ENCODE measurements around the gene TXNRD1. TPM values are rescaled to one million over a fixed set of nuclear protein-coding genes. Genes with fewer than 3 reads are reported as not detected.

Gene TXNRD1
- total and polyA plus RNA-seq, 4 donors, result 23.6 to 70.8 (median 55.7) TPM

GRCh38 chr12:104281636-104282035 is 66.1 kb downstream of the TXNRD1 start (continued):
- TF ChIP-seq CTCF (IDR thresholded peaks at IDR 0.05; ENCODE audit: low read depth, low read length, missing input control), result no peak

GRCh38 chr12:104282109-104282508 is 66.5 kb downstream of the TXNRD1 start:
- Histone ChIP-seq H3K9me3 (ENCODE audit: control insufficient read depth in 4 of 4, low read length in 3 of 4) (no peaks in the 10 kb centered on the region), H3K36me3 (ENCODE audit: control insufficient read depth in 4 of 4, insufficient read depth in 3 of 4, low read depth in 1 of 4, low read length in 3 of 4) (no peaks in the 10 kb centered on the region), H3K27ac (ENCODE audit: low read depth in 1 of 2, low read length in 2 of 2) (no peak overlapping the region), H3K9ac (ENCODE audit: low read depth in 1 of 2, low read length in 2 of 2) (no peak overlapping the region), H3K27me3 (ENCODE audit: control insufficient read depth in 4 of 4, insufficient read depth in 4 of 4, low read length in 3 of 4) (no peaks in the 10 kb centered on the region), H3K4me1 (ENCODE audit: control insufficient read depth in 4 of 4, insufficient read depth in 4 of 4, low read length in 3 of 4) (peaks cover 0 to 8% (median 6%) of the 10 kb centered on the region in 4 donors), H3K4me3 (ENCODE audit: low read depth in 1 of 3, low read length in 3 of 3) (no peak overlapping the region)
- DNase-seq (ENCODE audit: low spot score), result no peak
- TF ChIP-seq RXRA (IDR thresholded peaks at IDR 0.05) (no peak), ATF3 (IDR thresholded peaks at IDR 0.05) (no peak), HNF4G (IDR thresholded peaks at IDR 0.05) (no peak), HNF4A (conservative IDR thresholded peaks at IDR 0.05) (no peak), EGR1 (IDR thresholded peaks at IDR 0.05; ENCODE audit: low read depth in 2 of 2) (no peak), CTCF (IDR thresholded peaks at IDR 0.05; ENCODE audit: low read depth, low read length, missing input control) (no peak), MAX (IDR thresholded peaks at IDR 0.05) (no peak), SP1 (IDR thresholded peaks at IDR 0.05) (no peak), REST (IDR thresholded peaks at IDR 0.05) (no peak), TAF1 (conservative IDR thresholded peaks at IDR 0.05) (no peak), ZBTB33 (IDR thresholded peaks at IDR 0.05) (no peak), GABPA (IDR thresholded peaks at IDR 0.05 in 1 of 2, conservative IDR thresholded peaks at IDR 0.05 in 1 of 2) (no peak), NR2F2 (IDR thresholded peaks at IDR 0.05) (no peak), RAD21 (IDR thresholded peaks at IDR 0.05) (no peak), FOXA1 (IDR thresholded peaks at IDR 0.05) (no peak), JUND (IDR thresholded peaks at IDR 0.05) (no peak), FOXA2 (IDR thresholded peaks at IDR 0.05) (no peak)
